Spleen (tissue), 7 donors: ENCODE results near the gene FAHD2A.

ENCODE experiments used
- POLR2A ChIP-seq, 3 donors: fragments of 450-650 bp; IDR thresholded peaks; one replicate each; pipeline ENCODE4 v1.5.1; 2017; ENCODE audit warnings: antibody characterized with exemption in 3 of 3, mild to moderate bottlenecking in 1 of 3
- POLR2AphosphoS5 ChIP-seq, 3 donors: sonication (generic); formaldehyde crosslinking; IDR thresholded peaks; one replicate each; pipeline ENCODE4 v1.5.1; 2017; ENCODE audit warnings: antibody characterized with exemption in 3 of 3
- TF ChIP-seq, protein P1 (sequence below), 11 experiments: fragments of 200-600 bp in 7 of 11; fragments of 450-650 bp in 4 of 11; sonication (generic) in 4 of 11; IDR thresholded peaks in 8 of 11; conservative IDR thresholded peaks in 3 of 11; 1 replicate in 7 of 11; 2 replicates in 4 of 11; pipeline versions ENCODE4 v1.4.0 to v1.8.0; 2016 to 2021; ENCODE audit warnings: antibody characterized with exemption in 11 of 11, inconsistent platforms in 4 of 11, mild to moderate bottlenecking in 1 of 11
- donor health status: DM: no; HTN: no; CAD: no; lungs with moderate emphysema.
- donor health status: DM: no; HTN: no; CAD: no.
- donor health status: DM: no; HTN: no; CAD: no.

DNA sequence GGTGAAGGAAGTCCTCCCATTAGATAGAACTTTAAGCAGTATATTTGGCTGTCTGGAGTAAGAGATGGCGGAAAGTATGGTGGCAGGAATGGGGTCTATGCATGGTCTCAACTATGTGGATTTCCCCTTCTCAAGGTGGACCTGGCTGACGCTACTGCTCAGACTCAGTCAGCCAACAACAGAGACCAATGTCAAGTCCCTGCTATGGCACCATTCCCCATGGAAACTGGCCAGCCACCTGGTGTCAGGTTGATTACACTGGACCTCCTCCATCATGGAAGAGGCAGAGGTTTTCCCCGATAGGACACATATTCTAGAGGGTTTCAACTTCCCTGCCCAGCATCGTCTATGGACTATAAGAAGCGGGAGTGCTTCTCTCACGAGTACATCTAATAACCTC is 8.6 kb upstream of the FAHD2A start:
- TF ChIP-seq POLR2A (IDR thresholded peaks at IDR 0.05) = no peak
- TF ChIP-seq, protein P1, sequence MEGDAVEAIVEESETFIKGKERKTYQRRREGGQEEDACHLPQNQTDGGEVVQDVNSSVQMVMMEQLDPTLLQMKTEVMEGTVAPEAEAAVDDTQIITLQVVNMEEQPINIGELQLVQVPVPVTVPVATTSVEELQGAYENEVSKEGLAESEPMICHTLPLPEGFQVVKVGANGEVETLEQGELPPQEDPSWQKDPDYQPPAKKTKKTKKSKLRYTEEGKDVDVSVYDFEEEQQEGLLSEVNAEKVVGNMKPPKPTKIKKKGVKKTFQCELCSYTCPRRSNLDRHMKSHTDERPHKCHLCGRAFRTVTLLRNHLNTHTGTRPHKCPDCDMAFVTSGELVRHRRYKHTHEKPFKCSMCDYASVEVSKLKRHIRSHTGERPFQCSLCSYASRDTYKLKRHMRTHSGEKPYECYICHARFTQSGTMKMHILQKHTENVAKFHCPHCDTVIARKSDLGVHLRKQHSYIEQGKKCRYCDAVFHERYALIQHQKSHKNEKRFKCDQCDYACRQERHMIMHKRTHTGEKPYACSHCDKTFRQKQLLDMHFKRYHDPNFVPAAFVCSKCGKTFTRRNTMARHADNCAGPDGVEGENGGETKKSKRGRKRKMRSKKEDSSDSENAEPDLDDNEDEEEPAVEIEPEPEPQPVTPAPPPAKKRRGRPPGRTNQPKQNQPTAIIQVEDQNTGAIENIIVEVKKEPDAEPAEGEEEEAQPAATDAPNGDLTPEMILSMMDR (IDR thresholded peaks at IDR 0.05 in 8 of 11, conservative IDR thresholded peaks at IDR 0.05 in 3 of 11) = no peak
- no peak for TF ChIP-seq POLR2AphosphoS5 (IDR thresholded peaks at IDR 0.05)
